ENCODE data around the gene SLC25A21.
"Not testable (repeated sequence)": the region's sequence is repeated elsewhere in the genome, so short reads cannot be mapped to it uniquely, and the experiment has no call there.

Gene SLC25A21

GRCh38 chr14:36863271-36863670 is 309.1 kb downstream of the SLC25A21 start:
- no peak for DNase-seq (ENCODE audit: low read depth)

- not testable (repeated sequence) for DNase-seq (ENCODE audit: low read depth)
Observed at GRCh38 chr14:36862237-36862636, 310.2 kb downstream of the SLC25A21 start.

GRCh38 chr14:36860831-36861230 is 311.6 kb downstream of the SLC25A21 start:
- DNase-seq (ENCODE audit: low read depth): no peak

GRCh38 chr14:36859119-36859518 is 313.3 kb downstream of the SLC25A21 start:
- DNase-seq (ENCODE audit: low read depth): no peak

GRCh38 chr14:36857842-36858445 is 314.5 kb downstream of the SLC25A21 start:
- DNase-seq (ENCODE audit: low read depth): no peak

- DNase-seq (ENCODE audit: low read depth): no peak
Observed at GRCh38 chr14:36857136-36857535, 315.3 kb downstream of the SLC25A21 start.

GRCh38 chr14:36856095-36856878 is 316.1 kb downstream of the SLC25A21 start:
- DNase-seq (ENCODE audit: low read depth): no peak

- DNase-seq (ENCODE audit: low read depth): no peak
Observed at GRCh38 chr14:36855396-36855795, 317.0 kb downstream of the SLC25A21 start.

- DNase-seq (ENCODE audit: low read depth): no peak
Observed at GRCh38 chr14:36852981-36853691, 319.3 kb downstream of the SLC25A21 start.

- no peak for DNase-seq (ENCODE audit: low read depth)
Observed at GRCh38 chr14:36848213-36848612, 324.2 kb downstream of the SLC25A21 start.

- no peak for DNase-seq (ENCODE audit: low read depth)
Observed at GRCh38 chr14:36847366-36847765, 325.0 kb downstream of the SLC25A21 start.

GRCh38 chr14:36845356-36846012 is 326.9 kb downstream of the SLC25A21 start:
- no peak for DNase-seq (ENCODE audit: low read depth)

GRCh38 chr14:36844443-36845195 is 327.8 kb downstream of the SLC25A21 start:
- DNase-seq (ENCODE audit: low read depth): no peak

GRCh38 chr14:36843410-36843809 is 329.0 kb downstream of the SLC25A21 start:
- no peak for DNase-seq (ENCODE audit: low read depth)

- DNase-seq (ENCODE audit: low read depth): no peak
Observed at GRCh38 chr14:36835128-36835527, 337.3 kb downstream of the SLC25A21 start.

- no peak for DNase-seq (ENCODE audit: low read depth)
Observed at GRCh38 chr14:36834293-36834692, 338.1 kb downstream of the SLC25A21 start.

- no peak for DNase-seq (ENCODE audit: low read depth)
Observed at GRCh38 chr14:36829547-36829946, 342.9 kb downstream of the SLC25A21 start.

- no peak for DNase-seq (ENCODE audit: low read depth)
Observed at GRCh38 chr14:36827861-36828260, 344.5 kb downstream of the SLC25A21 start.

GRCh38 chr14:36826614-36827013 is 345.8 kb downstream of the SLC25A21 start:
- DNase-seq (ENCODE audit: low read depth): no peak

GRCh38 chr14:36824854-36825253 is 347.6 kb downstream of the SLC25A21 start:
- no peak for DNase-seq (ENCODE audit: low read depth)

GRCh38 chr14:36823651-36824050 is 348.8 kb downstream of the SLC25A21 start:
- DNase-seq (ENCODE audit: low read depth): no peak

- no peak for DNase-seq (ENCODE audit: low read depth)
Observed at GRCh38 chr14:36822685-36823084, 349.7 kb downstream of the SLC25A21 start.

Data from activated gamma-delta T cell treated with anti-CD3 and anti-CD28 coated beads, Interleukin-2, amount 50 U/mL, for 16 hours (primary cell).